Raji (cell line): ENCODE measurements around the gene PREX1.

Experiments used
- POLR2A ChIP-seq: IDR thresholded peaks from 2 replicates; pipeline ENCODE4 v1.6.1; 2011; ENCODE audit warnings: low read depth, low read length, control low read depth; ENCODE audit not compliant: insufficient read depth

Gene PREX1

GRCh38 chr20:48750376-48750775 is 77.4 kb downstream of the PREX1 start:
- no peak for TF ChIP-seq POLR2A

- no peak for TF ChIP-seq POLR2A
These were observed 78.4 kb downstream of the PREX1 start for GRCh38 chr20:48749437-48749836.

- no peak for TF ChIP-seq POLR2A
These were observed 79.2 kb downstream of the PREX1 start for GRCh38 chr20:48748556-48748955.

GRCh38 chr20:48747840-48748414 is 79.9 kb downstream of the PREX1 start:
- no peak for TF ChIP-seq POLR2A

- no peak for TF ChIP-seq POLR2A
These were observed 82.5 kb downstream of the PREX1 start for GRCh38 chr20:48745330-48745729.

GRCh38 chr20:48744515-48744914 is 83.3 kb downstream of the PREX1 start:
- no peak for TF ChIP-seq POLR2A

GRCh38 chr20:48743807-48744206 is 84.0 kb downstream of the PREX1 start:
- no peak for TF ChIP-seq POLR2A

GRCh38 chr20:48742912-48743680 is 84.7 kb downstream of the PREX1 start:
- no peak for TF ChIP-seq POLR2A

GRCh38 chr20:48742233-48742632 is 85.6 kb downstream of the PREX1 start:
- TF ChIP-seq POLR2A, result no peak

- TF ChIP-seq POLR2A, result no peak
These were observed 86.1 kb downstream of the PREX1 start for GRCh38 chr20:48741669-48742068.

- TF ChIP-seq POLR2A, result no peak
These were observed 87.1 kb downstream of the PREX1 start for GRCh38 chr20:48740712-48741111.

- TF ChIP-seq POLR2A, result no peak
These were observed 87.5 kb downstream of the PREX1 start for GRCh38 chr20:48740292-48740649.

GRCh38 chr20:48739395-48740291 is 88.2 kb downstream of the PREX1 start:
- no peak for TF ChIP-seq POLR2A

- no peak for TF ChIP-seq POLR2A
These were observed 89.1 kb downstream of the PREX1 start for GRCh38 chr20:48738399-48739304.

- no peak for TF ChIP-seq POLR2A
These were observed 89.8 kb downstream of the PREX1 start for GRCh38 chr20:48738094-48738398.
